ENCODE results near the gene DEPP1. TPM values are rescaled to one million over a fixed set of nuclear protein-coding genes. Genes with fewer than 3 reads are reported as not detected.

Gene DEPP1
- total and polyA plus RNA-seq, 2 of the 13 experiments (the other 11 are each of a cell fraction or from before 2014, with no cell fraction given) = 14.8 to 270 TPM

DNA sequence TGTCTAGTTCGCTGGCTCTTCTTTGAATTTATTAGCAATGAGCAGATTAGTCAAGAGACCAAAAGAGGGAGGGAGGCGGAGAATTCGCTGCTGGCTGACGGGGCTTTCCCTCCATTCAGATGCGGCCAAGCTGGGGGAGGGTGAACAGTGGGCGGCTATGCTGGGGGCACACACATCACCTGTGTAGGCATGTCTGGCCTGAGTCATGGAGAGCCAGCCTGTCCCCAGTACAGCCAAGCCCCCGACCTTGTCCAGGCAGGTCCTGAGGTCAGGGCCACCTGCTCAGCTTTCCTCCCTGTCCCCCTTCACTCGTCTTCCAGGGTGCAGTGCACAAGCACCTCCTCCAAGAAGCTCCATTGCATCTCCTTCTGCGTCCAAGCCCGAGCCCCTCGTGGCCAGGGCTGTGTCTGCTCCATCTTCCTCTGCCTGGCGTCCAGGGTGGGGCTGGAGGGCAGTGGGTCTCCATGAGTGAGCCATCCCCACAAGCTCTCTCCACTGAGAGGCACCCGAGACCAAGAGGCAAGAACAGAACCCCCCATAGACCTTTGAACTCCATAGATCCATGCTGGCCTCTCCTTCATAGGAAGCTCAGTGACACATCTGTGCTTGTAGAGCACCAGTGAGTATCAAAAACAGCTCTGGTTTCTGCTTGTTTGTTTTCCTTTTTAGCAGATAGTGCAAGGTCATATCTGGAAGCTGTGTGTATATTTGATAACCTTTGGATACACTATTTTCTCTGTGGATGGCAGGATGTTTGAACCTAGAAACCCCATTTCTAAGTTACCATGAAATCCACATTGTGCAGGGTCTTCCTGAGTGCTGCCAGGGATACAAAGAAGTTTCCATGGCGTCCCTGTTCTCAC lies 1.9 kb upstream of the DEPP1 start (continued):
- TF ChIP-seq, protein P1, sequence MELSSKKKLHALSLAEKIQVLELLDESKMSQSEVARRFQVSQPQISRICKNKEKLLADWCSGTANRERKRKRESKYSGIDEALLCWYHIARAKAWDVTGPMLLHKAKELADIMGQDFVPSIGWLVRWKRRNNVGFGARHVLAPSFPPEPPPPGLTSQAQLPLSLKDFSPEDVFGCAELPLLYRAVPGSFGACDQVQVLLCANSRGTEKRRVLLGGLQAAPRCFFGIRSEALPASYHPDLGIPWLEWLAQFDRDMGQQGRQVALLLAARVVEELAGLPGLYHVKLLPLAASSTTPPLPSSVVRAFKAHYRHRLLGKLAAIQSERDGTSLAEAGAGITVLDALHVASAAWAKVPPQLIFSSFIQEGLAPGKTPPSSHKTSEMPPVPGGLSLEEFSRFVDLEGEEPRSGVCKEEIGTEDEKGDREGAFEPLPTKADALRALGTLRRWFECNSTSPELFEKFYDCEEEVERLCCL (CRISPR knock-in tag; IDR thresholded peaks at IDR 0.05; ENCODE audit: borderline replicate concordance) = no peak
- TF ChIP-seq DPF2 (CRISPR knock-in tag; IDR thresholded peaks at IDR 0.05; ENCODE audit: borderline replicate concordance, low read depth) (peak; percentile 21; the same call in 1 of the 2 replicates), ZBTB1 (CRISPR knock-in tag; IDR thresholded peaks at IDR 0.05; ENCODE audit: borderline replicate concordance) (no peak), NFRKB (IDR thresholded peaks at IDR 0.05) (no peak), MATR3 (CRISPR knock-in tag; IDR thresholded peaks at IDR 0.05) (no peak), DMAP1 (CRISPR knock-in tag; IDR thresholded peaks at IDR 0.05) (no peak), ZNF788 (CRISPR knock-in tag; IDR thresholded peaks at IDR 0.05; ENCODE audit: borderline replicate concordance) (peak; percentile 69; the same call in 1 of the 2 replicates)
- TF ChIP-seq, protein P2, sequence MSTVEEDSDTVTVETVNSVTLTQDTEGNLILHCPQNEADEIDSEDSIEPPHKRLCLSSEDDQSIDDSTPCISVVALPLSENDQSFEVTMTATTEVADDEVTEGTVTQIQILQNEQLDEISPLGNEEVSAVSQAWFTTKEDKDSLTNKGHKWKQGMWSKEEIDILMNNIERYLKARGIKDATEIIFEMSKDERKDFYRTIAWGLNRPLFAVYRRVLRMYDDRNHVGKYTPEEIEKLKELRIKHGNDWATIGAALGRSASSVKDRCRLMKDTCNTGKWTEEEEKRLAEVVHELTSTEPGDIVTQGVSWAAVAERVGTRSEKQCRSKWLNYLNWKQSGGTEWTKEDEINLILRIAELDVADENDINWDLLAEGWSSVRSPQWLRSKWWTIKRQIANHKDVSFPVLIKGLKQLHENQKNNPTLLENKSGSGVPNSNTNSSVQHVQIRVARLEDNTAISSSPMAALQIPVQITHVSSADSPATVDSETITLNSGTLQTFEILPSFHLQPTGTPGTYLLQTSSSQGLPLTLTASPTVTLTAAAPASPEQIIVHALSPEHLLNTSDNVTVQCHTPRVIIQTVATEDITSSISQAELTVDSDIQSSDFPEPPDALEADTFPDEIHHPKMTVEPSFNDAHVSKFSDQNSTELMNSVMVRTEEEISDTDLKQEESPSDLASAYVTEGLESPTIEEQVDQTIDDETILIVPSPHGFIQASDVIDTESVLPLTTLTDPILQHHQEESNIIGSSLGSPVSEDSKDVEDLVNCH (CRISPR knock-in tag; IDR thresholded peaks at IDR 0.05) = no peak
- TF ChIP-seq, protein P3, sequence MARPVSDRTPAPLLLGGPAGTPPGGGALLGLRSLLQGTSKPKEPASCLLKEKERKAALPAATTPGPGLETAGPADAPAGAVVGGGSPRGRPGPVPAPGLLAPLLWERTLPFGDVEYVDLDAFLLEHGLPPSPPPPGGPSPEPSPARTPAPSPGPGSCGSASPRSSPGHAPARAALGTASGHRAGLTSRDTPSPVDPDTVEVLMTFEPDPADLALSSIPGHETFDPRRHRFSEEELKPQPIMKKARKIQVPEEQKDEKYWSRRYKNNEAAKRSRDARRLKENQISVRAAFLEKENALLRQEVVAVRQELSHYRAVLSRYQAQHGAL (CRISPR knock-in tag; IDR thresholded peaks at IDR 0.05; ENCODE audit: not compliant biosample characterization) = no peak
- TF ChIP-seq, protein P4, sequence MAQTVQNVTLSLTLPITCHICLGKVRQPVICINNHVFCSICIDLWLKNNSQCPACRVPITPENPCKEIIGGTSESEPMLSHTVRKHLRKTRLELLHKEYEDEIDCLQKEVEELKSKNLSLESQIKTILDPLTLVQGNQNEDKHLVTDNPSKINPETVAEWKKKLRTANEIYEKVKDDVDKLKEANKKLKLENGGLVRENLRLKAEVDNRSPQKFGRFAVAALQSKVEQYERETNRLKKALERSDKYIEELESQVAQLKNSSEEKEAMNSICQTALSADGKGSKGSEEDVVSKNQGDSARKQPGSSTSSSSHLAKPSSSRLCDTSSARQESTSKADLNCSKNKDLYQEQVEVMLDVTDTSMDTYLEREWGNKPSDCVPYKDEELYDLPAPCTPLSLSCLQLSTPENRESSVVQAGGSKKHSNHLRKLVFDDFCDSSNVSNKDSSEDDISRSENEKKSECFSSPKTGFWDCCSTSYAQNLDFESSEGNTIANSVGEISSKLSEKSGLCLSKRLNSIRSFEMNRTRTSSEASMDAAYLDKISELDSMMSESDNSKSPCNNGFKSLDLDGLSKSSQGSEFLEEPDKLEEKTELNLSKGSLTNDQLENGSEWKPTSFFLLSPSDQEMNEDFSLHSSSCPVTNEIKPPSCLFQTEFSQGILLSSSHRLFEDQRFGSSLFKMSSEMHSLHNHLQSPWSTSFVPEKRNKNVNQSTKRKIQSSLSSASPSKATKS (CRISPR knock-in tag; IDR thresholded peaks at IDR 0.05) = no peak
- TF ChIP-seq, protein P5, sequence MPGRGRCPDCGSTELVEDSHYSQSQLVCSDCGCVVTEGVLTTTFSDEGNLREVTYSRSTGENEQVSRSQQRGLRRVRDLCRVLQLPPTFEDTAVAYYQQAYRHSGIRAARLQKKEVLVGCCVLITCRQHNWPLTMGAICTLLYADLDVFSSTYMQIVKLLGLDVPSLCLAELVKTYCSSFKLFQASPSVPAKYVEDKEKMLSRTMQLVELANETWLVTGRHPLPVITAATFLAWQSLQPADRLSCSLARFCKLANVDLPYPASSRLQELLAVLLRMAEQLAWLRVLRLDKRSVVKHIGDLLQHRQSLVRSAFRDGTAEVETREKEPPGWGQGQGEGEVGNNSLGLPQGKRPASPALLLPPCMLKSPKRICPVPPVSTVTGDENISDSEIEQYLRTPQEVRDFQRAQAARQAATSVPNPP (CRISPR knock-in tag; IDR thresholded peaks at IDR 0.05) = no peak
- TF ChIP-seq, protein P6, sequence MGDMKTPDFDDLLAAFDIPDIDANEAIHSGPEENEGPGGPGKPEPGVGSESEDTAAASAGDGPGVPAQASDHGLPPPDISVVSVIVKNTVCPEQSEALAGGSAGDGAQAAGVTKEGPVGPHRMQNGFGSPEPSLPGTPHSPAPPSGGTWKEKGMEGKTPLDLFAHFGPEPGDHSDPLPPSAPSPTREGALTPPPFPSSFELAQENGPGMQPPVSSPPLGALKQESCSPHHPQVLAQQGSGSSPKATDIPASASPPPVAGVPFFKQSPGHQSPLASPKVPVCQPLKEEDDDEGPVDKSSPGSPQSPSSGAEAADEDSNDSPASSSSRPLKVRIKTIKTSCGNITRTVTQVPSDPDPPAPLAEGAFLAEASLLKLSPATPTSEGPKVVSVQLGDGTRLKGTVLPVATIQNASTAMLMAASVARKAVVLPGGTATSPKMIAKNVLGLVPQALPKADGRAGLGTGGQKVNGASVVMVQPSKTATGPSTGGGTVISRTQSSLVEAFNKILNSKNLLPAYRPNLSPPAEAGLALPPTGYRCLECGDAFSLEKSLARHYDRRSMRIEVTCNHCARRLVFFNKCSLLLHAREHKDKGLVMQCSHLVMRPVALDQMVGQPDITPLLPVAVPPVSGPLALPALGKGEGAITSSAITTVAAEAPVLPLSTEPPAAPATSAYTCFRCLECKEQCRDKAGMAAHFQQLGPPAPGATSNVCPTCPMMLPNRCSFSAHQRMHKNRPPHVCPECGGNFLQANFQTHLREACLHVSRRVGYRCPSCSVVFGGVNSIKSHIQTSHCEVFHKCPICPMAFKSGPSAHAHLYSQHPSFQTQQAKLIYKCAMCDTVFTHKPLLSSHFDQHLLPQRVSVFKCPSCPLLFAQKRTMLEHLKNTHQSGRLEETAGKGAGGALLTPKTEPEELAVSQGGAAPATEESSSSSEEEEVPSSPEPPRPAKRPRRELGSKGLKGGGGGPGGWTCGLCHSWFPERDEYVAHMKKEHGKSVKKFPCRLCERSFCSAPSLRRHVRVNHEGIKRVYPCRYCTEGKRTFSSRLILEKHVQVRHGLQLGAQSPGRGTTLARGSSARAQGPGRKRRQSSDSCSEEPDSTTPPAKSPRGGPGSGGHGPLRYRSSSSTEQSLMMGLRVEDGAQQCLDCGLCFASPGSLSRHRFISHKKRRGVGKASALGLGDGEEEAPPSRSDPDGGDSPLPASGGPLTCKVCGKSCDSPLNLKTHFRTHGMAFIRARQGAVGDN (CRISPR knock-in tag; IDR thresholded peaks at IDR 0.05) = peak; percentile 95
- TF ChIP-seq, protein P7, sequence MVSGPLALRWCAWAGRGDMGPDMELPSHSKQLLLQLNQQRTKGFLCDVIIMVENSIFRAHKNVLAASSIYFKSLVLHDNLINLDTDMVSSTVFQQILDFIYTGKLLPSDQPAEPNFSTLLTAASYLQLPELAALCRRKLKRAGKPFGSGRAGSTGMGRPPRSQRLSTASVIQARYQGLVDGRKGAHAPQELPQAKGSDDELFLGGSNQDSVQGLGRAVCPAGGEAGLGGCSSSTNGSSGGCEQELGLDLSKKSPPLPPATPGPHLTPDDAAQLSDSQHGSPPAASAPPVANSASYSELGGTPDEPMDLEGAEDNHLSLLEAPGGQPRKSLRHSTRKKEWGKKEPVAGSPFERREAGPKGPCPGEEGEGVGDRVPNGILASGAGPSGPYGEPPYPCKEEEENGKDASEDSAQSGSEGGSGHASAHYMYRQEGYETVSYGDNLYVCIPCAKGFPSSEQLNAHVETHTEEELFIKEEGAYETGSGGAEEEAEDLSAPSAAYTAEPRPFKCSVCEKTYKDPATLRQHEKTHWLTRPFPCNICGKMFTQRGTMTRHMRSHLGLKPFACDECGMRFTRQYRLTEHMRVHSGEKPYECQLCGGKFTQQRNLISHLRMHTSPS (CRISPR knock-in tag; IDR thresholded peaks at IDR 0.05; ENCODE audit: low read depth) = peak; percentile 40; the same call in 1 of the 2 replicates
